GOT3 (cell line): Measurements from ENCODE around the gene DAAM2.

ENCODE experiments used
- DNase-seq: peaks from one replicate; lab custom pipeline; 2025; ENCODE audit warnings: mixed read lengths; lab: John Stamatoyannopoulos, UW

DAAM2 gene

DNA sequence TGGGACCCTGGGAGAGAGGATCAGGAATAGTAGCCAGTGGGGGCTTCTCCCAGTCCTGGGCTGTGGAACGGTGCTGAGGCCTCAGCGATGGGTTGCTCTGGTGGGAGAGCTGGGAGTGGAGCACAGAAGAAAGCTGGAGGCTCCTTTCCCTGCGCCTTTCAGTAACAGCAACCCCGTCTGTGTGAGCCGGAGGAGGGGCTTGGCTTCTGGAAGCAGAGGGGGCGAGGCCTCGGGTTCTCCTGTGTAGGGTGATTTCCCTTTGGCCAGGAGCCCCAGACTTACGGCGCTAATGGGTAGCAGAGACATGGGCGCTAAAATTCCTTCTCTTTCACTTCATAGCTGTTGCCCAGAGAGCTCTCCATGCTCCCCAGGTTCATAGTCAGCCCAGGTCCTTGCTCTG, 55.0 kb downstream of the DAAM2 start:
- DNase-seq = no peak

DNA sequence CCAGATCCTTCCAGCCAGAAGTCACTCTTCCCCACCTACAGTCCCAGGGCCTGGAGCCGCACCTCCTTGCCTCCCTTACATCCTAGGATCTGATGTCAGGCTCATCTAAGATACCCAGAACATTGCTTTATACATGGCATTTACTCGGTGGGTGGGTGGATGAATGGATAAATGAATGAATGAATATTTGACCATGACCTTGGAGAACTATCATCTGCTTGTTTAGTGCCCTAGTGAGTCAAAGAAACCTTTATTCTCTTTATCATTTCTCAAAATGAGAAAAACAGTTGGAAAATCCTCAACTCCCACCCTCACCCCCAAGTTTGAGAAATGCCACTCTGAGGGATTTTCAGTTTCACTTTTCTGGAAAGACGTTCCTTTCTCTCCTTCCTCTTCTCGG, 56.0 kb downstream of the DAAM2 start:
- DNase-seq = no peak

DNA sequence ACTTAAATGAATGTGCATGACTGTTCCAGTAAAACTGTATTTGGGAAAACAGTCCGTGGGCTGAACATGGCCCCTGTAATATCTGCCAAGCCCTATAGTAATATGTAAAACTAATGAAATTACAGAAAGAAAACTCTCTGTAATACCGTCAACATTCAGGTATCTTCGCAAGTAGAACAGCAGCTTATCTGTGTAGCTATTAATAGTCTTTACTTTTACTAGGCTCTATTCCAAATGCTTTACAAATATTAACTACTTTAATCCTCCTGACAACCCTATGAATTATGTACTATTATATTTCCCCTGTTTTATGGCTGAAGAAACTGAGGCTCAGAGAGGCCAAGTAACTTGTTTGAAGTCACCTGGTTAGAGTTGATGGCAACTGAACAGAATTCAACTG, 57.1 kb downstream of the DAAM2 start:
- DNase-seq = no peak

DNA sequence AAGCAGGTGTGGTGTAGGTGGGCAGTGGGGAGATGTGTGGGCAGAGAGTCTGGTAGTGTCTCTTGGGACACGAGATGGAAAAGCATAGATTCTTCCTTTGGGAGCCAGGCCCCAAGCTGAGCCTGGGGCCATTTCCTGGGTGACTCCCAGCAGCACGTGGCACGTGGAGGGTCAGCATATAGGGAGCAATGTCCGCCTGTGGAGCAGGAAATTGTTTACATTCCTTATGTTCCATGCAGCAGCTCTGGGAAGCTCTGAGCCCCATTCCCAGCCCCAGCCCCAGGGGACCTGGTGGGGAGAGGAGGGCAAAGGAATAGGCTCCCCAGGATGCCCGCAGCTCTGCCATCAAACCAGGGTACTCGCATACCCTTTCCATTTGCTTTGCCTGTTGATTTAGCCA, 57.6 kb downstream of the DAAM2 start:
- DNase-seq = no peak

DNA sequence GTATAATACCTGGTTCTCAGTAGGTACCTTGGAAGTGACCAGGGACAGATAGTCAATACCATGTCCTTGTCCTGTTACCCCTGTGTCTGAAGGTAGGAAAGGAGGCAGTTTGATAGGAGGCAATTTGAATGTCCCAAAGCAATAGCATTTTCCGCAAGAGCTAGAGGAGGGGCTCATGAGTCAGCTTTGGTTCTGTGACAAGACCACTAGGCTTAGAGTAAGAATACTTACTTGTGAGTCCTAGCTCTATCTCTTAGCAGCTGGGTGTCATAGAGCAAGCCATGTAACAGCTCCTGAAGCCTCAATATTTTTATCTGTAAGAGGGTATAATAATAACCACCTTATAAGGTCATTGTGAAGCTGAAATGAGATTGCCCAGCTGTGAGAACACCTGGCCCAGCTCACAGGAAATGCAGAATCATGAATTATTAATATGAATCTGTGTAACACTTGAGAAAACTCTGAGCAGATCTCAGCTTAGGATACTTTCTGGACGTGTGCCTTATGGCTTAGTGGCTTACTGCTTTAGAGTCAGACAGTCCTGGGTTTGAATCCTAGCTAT, 58.6 kb downstream of the DAAM2 start:
- no peak for DNase-seq

DNA sequence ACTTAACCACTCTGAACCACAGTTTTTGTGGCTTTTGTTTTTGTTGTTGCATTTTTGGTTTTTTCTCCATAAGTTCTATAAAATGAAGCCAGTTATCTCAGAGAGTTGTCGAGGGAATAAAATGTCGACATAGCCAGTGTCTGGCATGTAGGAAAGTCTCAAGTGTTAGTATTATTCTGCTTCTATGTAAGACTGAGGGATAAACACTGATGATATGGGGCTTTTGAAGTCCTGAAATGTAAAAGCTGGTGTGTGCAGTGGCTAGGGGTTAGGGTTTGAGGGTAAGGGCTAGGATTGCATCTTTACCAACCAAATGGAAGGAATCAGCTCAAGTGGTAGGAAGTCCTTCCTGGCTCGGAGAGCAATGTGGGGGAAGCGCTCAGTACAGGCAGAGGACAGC, 59.2 kb downstream of the DAAM2 start:
- DNase-seq = no peak

DNA sequence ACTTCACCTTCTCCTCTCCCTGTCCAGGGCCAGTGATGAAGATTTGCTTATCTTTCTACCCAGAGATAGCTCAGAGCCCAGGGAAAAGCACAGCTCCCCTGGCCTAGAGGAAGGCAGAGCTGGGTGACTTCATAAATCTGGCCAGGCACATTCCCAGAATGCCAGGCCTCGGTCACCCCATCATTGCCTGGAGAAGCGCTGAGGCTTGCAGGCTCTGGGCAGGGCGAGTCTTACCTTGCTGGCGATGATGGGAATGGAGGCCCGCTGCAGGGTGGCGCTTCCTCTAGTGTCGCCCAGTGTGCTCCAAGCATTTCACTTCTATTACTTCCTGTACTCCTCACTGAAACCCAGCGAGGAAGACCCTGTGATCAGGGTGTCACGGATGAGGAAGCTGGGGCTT, 60.1 kb downstream of the DAAM2 start:
- DNase-seq = no peak

DNA sequence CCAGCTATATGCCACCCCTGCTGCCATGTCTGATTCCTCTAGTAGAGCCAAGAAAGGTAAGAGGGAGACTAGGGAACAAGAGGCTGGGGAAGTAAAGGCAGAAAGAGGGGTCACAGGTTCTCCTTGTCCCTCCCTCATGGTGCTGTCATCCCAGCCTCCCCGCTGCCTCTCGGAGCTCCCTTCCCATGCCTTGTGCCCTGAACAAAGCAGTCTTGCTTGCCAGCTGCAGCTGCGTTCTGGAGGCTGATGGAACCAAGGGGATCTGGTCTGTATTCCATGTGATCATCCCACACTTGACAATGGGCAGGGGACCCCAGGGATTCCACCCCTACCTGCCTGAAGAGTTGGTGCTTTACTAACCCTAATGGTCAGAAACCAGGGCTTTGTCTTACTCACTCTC, 61.4 kb downstream of the DAAM2 start:
- no peak for DNase-seq

DNA sequence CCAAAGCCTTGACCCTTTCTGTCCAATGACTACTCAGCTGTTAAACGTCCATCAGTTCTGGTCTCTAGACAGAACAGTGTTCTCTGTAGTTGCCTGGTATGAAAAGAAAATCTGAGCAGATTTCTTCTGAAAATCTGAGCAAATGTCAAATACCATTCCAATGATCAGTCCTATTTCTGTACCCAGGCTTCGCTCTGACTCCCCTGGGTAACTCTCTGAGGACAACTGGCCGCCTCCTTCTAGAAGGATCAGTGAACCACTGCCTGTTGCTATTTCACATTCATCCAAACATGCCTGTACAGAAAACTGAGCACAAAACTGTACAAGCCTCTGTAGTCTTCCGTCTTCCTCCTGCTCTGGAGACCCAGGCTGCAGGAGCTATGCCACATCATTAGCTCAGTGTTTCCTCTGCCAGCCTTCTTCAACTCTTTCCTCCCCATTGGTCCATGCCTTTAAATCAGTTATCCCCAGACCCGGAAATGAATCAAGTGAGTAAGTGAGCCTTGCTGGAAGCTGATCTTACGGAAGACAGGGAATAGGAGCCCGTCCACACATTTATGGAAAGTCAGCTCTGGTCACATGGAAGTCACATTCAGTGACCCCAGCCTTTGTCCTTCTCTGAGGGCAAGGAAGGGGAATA, 63.3 kb downstream of the DAAM2 start:
- DNase-seq = no peak

DNA sequence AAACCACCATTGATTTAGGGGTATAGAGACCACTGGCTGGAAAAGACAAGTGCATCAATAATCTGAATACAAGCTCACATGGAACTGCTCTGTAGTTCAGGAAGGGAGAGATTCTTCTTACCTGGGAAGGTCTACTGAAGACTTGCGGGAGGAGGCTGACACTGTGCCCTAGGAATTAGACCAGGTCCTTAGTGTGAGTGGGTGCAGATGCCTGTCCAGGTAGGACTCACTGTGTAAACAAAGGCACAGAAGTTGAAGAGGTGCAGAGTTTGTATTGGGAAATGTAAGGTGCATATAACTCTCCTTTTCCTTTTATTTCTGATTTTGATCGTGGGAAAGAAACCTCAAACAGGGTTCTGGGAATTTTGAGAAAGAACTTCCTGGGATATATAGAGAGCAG, 66.8 kb downstream of the DAAM2 start:
- no peak for DNase-seq

DNA sequence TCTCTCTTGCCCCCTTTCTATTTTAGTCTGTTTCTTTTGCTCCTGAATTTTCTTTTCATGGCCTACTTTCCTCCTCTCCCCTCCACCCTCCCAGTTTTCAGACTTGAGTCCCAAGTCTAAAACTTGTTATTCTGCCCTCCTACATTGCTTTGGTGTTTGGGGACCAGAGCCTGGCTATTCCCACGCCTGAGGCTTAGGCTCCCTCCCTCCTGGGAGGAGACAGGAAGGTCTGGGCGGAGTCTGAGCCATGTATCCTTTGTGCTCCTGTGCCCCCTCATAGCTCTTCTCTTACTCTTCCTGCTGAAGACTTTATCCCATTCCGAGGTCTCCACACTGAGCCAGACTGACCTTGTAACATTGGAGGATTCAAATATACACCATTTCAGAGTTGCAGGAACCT, 69.5 kb downstream of the DAAM2 start:
- DNase-seq = no peak

DNA sequence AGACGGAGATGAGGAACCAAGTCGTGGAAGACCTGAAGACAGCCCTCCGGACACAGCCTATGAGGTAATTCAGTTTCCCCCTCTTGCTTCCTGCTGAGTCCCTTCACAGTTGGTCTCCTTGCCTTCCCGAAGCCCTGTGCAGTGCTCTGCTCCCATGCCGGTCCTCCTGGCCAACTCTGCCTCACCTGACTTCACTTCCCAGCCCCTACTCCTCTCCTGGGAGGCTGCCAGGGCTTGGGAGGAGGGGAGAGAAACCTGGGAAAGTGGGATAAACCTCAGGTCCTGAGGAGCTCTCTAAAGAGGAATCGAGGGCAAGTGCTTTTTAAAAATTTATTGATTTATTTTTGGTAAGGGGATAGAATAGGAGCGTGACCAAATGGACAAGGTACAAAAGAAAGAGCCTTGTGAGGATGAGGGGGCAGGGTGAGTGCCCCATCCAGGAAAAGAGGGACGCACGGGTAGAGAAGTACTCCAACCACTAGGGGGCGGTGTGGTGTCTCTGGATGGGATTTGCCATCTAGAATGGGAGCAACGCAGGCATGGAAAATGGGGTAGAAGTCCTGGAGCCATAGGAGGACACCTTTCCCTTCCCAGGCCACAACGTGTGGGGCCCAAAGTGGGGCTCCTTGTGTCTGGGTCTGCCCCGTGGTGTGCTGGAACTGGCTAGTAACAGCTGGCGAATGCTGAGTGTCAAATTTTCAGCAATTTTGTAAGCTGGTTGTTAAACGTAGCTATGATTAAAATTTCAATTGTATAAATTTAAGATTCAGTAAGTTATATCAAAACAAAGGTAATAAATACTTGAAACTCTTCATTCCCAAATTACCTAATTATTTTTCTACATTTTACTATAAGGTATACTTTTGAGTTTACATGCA, 73.1 kb downstream of the DAAM2 start:
- no peak for DNase-seq

DNA sequence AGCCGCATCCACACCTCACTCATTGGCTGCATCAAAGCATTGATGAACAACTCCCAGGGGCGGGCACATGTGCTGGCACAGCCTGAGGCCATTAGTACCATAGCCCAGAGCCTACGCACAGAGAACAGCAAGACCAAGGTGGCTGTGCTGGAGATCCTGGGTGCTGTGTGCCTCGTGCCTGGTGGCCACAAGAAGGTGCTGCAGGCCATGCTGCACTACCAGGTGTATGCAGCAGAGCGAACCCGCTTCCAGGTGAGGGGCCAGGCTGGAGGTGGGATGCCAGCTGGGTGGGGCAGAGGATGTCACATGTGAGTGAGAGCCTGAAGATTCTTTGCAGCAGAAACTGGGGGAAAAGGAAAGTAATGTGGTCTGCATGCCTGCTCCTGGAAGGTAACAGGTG, 75.4 kb downstream of the DAAM2 start:
- no peak for DNase-seq

DNA sequence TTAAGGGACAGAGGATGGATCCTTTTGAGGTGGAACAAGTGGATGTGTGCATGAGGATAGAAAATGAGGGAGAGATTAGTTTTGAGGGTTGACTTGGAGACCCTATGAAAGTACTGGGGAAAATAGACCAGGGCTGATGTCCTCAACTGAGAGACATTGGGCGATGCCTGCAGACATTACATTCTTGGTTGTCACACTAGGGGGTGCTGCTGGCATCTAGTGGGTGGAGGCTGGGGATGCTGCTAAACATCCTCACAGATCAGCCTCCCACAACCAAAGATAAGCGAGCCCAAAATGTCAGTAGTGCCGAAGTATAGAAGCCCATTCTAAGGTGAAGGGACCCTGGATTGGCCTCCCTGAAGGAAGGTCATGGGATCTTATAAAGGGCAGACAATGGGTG, 78.8 kb downstream of the DAAM2 start:
- no peak for DNase-seq

DNA sequence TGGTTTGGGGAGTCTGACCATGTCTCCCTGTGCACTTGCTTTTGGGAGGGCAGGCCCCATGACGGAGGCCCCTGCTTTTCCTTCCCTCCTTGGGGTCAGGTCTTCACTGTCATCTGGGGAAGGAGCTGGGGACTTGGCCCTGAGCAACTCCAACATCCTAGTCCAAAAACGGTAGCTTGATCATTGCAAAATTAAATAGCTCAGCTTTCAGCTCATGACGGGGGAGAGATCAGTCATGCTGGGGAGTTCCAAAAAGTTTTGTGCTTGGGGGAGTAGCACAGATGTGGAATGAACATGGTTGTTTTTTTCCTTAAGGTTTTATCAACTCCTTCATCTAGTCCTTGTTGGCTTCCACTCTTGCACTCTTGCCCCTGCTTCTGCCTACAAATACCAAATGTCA, 81.3 kb downstream of the DAAM2 start:
- no peak for DNase-seq

DNA sequence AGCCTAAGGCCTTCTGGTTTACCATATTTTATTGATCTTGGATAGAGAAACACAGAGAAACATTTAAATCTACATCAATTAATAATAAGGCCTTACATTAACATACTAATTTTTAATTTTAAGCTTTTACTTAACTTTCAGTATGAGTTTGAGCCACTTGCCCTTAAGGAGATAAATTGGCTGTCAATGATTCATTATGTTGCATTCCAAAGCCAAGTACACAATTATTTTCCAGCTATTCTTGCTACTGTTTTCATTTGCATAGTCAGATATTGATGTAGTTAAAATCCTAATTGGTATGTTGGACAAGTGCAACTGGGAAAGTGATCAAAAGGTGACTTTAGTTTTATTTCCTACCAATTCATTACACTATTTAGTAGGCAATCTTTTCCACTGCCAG, 83.9 kb downstream of the DAAM2 start:
- no peak for DNase-seq

DNA sequence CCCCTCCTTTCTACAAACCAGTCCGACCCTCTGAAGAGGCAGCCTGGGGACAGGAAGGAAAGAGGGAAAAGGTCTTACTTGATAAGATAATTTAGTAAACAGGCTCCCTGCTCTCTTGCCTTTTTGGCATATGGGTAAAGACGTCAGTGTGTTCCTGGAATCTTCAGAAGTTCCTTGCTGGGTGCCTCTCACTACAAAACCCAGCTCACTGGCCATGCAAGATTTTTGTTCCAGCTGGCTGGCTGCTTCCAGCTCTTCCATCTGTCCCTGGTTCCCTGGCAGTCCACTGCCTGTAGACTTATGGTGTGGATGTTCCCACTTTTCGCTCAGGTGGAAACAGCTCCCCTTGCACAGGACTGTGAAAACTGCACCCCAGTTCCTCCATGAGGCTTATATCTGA, 84.7 kb downstream of the DAAM2 start:
- DNase-seq = no peak

DNA sequence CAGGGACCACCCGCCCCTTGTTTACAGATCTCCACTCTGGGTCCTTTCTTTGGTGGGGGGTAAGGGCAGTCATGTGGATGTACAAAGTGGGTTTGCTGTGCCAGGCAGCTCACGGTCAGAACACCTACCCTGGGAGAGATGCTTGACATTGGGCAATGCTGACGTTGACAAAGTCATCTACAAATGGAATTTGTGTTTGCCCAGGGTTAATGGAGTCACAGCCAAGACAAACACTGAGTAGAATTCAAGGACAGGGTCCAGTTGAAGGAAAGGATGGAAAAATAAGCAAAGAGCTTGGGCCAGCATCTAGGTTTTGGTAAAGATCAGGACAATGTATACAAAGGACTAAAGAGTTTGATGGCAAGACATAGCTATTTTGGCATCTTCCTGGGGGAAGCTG, 87.4 kb downstream of the DAAM2 start:
- no peak for DNase-seq

DNA sequence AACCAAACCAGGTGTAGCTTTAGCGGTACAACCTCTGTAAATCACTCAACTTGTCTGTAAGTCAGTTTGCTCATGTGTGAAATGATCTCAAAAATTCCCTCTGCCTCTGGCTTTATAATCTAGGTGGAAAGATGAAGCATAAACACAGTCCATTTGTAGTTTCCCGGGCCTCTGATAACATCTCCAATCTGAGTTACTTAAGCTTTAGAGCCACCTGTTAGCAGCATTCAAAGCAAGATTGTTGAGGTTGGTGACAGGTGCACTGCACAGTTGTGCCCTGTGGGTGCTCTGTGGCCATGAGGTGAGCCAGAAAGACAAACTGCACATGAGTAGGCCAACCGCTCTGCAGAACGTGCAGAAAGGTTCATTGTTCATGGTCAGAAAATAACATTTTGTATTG, 88.4 kb downstream of the DAAM2 start:
- DNase-seq = no peak

DNA sequence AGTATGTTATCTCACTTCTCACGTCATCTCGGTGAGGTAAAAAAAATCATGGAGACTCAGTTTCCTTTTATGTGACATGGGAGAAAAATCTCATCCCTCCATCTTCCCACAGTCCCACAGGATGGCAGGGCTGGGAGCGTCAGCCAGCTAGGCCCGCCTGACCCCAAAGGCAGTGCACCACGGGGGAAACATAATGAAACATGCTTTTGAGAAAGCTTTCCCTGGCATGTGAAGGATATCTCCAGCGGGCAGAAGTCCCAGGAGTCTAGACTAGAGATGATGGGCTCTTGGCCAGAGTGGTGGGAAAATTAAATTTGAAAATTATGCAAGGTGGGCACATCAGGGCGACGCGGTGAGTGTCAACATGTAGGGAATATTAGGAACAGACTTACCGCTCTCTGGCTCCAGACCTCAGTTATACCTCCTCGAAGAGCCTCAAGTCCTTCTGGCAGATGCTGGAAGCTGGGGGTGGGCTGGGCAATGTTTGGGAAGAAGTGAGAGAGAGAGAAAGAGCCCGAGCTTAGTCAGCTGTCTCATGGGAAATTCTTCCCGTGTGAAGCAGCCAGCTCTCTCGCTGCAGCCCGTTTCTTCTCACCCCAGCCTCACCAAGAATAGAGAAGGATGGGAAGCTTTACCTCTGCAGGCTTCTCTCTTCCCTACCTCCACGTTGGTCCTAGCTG, 89.8 kb downstream of the DAAM2 start:
- DNase-seq = peak; percentile 39

DNA sequence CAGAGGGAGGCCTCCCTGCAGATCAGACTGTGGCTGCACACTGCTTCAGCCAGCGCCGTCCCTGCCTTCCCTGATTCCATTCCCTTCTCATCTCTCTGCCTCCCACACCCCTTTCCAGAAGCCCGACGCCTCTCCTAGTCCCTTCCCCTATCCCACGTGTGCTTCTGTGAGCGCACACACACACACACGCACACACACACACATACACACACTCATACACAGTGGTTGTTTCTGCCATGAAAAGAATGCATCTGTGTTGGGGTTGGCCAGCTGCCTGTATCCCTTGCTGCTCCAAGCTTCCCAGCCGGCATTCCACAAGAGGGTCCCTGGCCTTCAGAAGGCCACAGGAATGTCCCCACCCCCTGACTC, 90.3 kb downstream of the DAAM2 start:
- no peak for DNase-seq

DNA sequence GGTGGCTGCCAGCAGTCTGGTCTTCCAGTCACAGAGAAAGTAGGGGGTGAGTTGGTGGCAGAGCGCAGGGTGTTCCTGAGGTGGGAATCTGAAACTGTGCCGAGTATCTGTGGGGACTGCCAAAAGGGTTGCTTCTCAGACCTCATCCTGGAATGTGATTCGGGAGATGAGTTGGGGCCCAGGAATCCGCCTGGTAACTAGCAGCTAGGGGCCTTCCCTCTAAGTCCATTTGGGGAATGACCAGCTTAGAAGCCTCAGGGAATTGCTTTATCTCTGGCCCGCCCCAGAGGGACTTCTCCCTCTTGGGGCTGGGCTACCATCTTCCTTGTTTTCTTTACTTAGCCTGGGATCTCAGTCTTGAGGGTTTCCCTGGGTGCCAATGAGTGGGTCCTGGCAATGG, 92.5 kb downstream of the DAAM2 start:
- DNase-seq = no peak

DNA sequence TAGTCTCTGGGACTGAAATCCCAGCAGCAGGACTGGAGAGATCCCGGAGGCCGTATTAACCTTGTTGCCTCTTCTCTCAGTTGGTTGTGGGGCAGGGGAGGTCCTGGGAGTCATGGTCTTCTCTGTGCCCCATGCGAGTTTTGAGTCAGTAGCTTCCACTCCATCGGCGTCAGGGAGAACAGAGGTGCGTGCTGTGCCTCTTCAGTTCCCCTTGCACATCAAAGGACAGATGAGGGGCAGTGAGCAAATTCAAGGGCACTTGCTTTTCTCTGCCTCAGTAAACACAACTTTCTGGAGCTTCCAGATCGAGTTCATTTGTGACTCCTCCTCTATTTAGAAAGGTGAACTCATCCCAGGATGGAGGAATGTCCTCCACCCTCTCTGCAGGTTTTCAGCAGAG, 93.5 kb downstream of the DAAM2 start:
- no peak for DNase-seq
